IPS-18a (cell line): ENCODE data around the gene CD4.
A peak's percentile ranks its signal among the peaks of the same experiment; 100 is the strongest.

ENCODE experiments used
- H3K27ac ChIP-seq: one replicate; pipeline ENCODE4 v1.5.1; 2013; ENCODE audit warnings: low read length
- H3K27me3 ChIP-seq: one replicate; pipeline ENCODE4 v1.6.1; 2013; ENCODE audit warnings: mild to moderate bottlenecking, low read length; ENCODE audit not compliant: control insufficient read depth, insufficient read depth
- H3K36me3 ChIP-seq: one replicate; pipeline ENCODE4 v1.6.1; 2013; ENCODE audit warnings: low read depth, low read length; ENCODE audit not compliant: control insufficient read depth
- H3K4me1 ChIP-seq: one replicate; pipeline ENCODE4 v1.6.1; 2013; ENCODE audit warnings: low read depth, low read length; ENCODE audit not compliant: control insufficient read depth
- H3K4me3 ChIP-seq: one replicate; pipeline ENCODE4 v1.5.1; 2013; ENCODE audit warnings: low read length
- H3K9ac ChIP-seq: one replicate; pipeline ENCODE4 v1.6.1; 2013; ENCODE audit warnings: mild to moderate bottlenecking, low read length, moderate library complexity
- H3K9me3 ChIP-seq: one replicate; pipeline ENCODE4 v1.6.1; 2013; ENCODE audit warnings: low read depth, low read length; ENCODE audit not compliant: control insufficient read depth

CD4 gene

DNA sequence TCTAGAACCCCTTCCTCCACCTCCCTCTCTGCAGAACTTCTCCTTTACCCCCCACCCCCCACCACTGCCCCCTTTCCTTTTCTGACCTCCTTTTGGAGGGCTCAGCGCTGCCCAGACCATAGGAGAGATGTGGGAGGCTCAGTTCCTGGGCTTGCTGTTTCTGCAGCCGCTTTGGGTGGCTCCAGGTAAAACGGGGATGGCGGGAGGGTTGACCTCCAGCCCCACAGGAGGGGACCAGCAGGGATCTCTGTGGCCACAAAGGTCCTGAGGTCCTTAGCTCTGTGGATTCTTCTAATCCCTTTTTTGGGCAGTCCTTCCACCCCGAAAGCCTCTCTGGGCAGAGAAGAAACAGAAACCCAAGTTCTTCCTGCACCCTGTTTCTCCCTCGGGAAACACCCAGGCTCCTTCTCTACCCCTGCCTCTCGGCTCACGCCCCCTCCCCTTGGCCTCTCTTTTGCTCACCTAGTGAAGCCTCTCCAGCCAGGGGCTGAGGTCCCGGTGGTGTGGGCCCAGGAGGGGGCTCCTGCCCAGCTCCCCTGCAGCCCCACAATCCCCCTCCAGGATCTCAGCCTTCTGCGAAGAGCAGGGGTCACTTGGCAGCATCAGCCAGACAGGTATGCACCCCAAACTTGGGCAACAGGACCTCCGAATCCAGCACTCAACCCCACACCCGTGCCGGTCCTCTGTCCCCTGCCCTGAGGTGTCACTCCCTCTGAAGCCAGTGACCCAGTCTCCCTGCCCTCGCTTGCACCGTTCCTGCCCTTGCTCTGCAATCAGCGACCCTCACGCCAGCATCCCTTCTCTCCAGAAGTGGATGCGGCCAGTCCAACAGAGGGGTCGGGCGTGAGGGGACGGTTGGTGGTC is 16.4 kb upstream of the CD4 start:
- H3K4me1 ChIP-seq: peaks cover 20% of the 10 kb centered on the region
- no peak overlapping the region for H3K9ac ChIP-seq
- no peak overlapping the region for H3K27ac ChIP-seq
- H3K27me3 ChIP-seq: peaks cover 40% of the 10 kb centered on the region
- H3K36me3 ChIP-seq: peaks cover 11% of the 10 kb centered on the region
- H3K4me3 ChIP-seq: peak overlapping the region; percentile 38
- H3K9me3 ChIP-seq: no peaks in the 10 kb centered on the region

DNA sequence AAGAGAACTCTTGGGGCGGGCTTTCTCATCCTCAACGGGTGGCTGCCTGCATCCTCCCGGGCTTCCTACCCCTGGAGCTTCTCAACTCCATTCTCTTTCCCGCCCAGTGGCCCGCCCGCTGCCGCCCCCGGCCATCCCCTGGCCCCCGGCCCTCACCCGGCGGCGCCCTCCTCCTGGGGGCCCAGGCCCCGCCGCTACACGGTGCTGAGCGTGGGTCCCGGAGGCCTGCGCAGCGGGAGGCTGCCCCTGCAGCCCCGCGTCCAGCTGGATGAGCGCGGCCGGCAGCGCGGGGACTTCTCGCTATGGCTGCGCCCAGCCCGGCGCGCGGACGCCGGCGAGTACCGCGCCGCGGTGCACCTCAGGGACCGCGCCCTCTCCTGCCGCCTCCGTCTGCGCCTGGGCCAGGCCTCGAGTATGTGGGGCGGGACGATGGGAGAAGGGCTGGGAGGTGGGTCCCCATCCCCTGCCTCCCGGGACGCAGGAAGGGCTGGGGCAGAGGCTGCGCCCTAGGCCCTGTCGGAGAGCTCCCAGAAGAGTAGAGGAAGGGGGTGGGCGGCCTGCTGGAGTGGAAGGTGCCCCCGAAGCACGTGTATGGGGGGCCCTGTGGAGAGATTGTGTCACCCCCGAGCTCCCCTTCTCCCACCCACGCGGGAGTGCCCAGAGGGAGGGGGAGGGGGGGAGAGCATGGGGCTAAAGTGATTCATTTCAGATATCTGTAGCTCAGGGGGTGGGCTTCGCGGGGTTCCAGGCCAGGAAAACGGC is 15.6 kb upstream of the CD4 start:
- Histone ChIP-seq H3K27ac (no peak overlapping the region), H3K4me1 (peaks cover 18% of the 10 kb centered on the region), H3K9me3 (no peaks in the 10 kb centered on the region), H3K9ac (no peak overlapping the region), H3K36me3 (peaks cover 11% of the 10 kb centered on the region), H3K4me3 (peak overlapping the region; percentile 38), H3K27me3 (peaks cover 45% of the 10 kb centered on the region)

DNA sequence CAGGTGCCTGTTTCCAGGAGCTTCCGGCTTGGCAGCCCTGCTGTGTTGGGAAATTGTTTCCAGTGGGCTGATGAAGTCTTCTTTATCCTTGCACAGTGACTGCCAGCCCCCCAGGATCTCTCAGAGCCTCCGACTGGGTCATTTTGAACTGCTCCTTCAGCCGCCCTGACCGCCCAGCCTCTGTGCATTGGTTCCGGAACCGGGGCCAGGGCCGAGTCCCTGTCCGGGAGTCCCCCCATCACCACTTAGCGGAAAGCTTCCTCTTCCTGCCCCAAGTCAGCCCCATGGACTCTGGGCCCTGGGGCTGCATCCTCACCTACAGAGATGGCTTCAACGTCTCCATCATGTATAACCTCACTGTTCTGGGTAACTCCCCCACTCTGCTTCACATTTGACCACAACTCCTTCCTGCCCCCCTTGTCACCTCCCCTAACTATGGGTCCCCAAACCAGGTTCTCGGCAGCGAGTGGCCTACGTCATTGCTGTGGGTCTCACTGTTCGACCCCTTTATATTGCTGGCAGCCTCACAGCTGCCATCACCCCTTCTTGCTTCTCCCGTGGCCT is 14.7 kb upstream of the CD4 start:
- H3K4me1 ChIP-seq: peaks cover 10% of the 10 kb centered on the region
- H3K36me3 ChIP-seq: peaks cover 11% of the 10 kb centered on the region
- no peak overlapping the region for H3K27ac ChIP-seq
- H3K27me3 ChIP-seq: peaks cover 45% of the 10 kb centered on the region
- no peaks in the 10 kb centered on the region for H3K9me3 ChIP-seq
- H3K9ac ChIP-seq: no peak overlapping the region
- H3K4me3 ChIP-seq: no peak overlapping the region

DNA sequence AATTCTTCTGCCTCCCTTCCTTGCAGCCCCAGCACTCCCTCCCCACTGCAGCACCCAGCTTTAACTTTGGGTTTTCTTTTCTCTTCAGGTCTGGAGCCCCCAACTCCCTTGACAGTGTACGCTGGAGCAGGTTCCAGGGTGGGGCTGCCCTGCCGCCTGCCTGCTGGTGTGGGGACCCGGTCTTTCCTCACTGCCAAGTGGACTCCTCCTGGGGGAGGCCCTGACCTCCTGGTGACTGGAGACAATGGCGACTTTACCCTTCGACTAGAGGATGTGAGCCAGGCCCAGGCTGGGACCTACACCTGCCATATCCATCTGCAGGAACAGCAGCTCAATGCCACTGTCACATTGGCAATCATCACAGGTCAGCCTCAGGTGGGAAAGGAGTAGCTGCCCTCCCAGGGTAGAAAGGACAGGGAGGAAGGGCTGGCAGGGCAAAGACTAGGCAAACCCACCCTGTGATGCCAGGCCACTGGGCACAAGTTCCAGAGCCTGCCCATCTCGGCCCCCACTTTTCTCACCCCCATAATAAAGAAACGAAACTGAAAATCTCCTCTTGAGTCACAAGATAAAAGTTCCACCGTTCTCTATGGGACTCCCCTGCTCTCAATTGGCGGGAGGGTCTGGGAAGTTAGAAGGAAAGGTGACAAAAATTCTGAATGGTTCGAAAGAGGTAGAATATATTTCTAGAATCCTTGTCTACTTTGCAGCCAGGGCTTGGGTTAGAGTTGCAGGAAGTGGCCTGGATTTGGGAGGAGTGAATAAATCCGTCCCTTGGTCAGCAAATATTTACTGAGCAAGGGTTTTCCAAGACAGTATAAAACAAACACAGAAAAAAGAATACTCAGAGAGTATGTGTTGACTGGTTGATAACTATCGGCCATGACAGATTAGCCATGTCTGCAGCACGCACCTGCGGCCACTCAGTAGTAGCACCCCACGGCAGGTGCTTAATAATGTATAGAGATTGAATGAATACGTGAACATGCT is 13.8 kb upstream of the CD4 start:
- H3K9me3 ChIP-seq: no peaks in the 10 kb centered on the region
- no peak overlapping the region for H3K27ac ChIP-seq
- peaks cover 45% of the 10 kb centered on the region for H3K27me3 ChIP-seq
- peaks cover 9% of the 10 kb centered on the region for H3K36me3 ChIP-seq
- peaks cover 9% of the 10 kb centered on the region for H3K4me1 ChIP-seq
- H3K9ac ChIP-seq: no peak overlapping the region
- H3K4me3 ChIP-seq: no peak overlapping the region

DNA sequence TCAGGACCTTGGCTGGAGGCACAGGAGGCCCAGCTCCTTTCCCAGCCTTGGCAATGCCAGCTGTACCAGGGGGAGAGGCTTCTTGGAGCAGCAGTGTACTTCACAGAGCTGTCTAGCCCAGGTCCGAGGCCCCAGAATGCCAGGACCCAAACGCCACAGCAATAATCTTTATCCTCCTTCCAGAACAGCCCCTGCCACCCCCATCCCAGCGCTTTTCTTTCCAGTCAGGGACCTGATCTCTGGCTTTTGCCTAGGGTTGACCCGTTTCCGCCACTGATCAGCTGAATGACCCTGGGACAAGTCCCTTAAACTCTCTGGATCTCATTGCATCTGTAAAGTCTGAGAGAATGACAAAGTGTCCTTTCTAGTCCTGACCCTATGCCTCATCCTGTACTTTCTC is 11.9 kb upstream of the CD4 start:
- H3K27ac ChIP-seq: no peak overlapping the region

DNA sequence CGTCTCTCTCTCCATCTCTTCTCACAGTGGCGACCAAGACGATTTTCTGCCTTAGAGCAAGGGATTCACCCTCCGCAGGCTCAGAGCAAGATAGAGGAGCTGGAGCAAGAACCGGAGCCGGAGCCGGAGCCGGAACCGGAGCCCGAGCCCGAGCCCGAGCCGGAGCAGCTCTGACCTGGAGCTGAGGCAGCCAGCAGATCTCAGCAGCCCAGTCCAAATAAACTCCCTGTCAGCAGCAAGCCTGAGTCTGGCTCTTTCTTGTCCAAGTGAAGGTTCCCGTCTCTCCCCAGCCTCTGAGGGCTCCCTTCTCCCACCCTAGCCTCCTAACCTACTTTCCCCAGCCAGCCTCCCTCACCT is 11.1 kb upstream of the CD4 start:
- Histone ChIP-seq H3K9ac (peak overlapping the region; percentile 6), H3K36me3 (no peaks in the 10 kb centered on the region), H3K4me3 (peak overlapping the region; percentile 52), H3K9me3 (no peaks in the 10 kb centered on the region), H3K27me3 (peaks cover 37% of the 10 kb centered on the region), H3K27ac (no peak overlapping the region), H3K4me1 (peaks cover 2% of the 10 kb centered on the region)

More for the DNA sequence above, 11.9 kb upstream of the CD4 start:
- Histone ChIP-seq H3K9ac (no peak overlapping the region), H3K27me3 (peaks cover 45% of the 10 kb centered on the region), H3K36me3 (no peaks in the 10 kb centered on the region), H3K4me3 (no peak overlapping the region), H3K4me1 (peaks cover 9% of the 10 kb centered on the region), H3K9me3 (no peaks in the 10 kb centered on the region)

DNA sequence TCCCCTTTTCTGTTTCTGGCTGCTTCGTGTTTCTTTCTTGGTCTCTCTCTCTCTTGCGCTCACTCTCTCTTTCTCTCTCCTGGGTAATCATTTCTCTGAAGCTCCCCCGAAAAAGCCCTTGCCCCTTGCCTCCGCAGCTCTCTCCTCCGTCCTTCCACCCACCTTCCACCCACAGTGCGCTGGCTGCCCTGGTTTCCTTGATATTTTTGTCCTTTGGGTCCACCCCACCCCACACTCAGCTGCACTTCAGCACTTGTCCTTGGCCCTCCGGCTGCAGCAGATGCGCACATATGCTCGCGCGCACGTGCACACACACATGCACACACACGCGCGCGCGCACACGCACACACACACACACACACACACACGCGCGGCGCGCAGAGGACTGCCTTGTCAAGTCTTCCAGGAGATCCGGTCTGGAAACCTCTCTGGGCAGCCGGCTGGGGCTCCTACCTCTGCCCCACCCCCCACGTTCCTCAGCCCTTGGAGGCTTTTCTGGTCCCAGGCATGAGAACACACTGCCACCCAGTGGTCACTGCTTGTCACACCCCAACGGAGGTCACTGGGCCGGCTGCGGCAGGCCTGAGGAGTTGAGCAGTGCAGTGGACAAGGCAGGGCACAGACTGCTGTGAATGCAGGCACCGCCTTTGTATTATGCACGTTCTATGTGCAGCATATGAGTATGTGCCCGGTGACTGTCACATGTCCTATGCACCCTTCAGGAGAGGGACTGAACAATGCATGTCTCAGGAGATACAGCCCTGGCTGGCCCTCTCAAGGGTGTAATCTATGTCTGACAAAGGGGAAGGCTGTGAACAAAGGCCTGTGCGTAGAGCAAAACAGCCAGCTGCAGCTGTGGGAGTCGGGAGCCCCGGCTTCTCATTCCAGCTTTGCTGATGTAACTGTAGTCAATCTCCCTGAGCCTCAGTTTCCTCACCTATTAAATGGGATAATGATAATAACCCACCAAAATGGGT is 10.5 kb upstream of the CD4 start:
- peak overlapping the region; percentile 52 for H3K4me3 ChIP-seq
- no peak overlapping the region for H3K27ac ChIP-seq

DNA sequence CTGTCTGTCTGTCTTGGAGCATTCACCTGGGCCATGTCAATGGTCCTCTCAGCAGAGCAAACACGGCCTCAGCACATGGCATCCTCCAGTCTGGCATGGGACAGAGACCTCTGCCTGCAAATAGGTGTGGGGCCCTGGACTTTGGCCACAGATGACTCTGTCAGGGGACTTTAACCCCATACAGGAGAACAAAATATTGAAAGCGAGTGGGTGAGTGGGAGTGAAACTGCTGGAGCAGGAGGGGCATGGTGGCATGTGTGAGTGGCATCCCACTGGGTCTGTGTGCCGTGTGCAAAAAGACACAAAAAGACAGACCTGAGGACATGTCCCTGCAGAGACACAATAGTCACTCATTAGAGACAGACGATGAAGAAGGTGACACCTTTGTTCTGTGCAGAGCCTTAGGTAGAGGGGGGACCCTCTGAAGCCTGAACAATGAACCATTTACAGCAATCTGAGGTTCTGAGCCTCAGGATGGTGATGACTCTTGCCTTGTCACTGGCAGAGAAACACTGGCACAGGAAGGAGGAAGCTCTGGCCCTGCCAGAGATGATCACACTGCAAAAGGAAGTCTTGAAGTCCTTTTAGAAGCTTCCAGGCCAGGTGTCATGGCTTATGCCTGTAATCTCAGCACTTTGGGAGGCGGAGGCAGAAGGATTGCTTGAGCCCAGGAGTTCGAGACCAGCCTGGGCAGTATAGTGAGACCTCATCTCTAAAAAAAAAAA is 9.5 kb upstream of the CD4 start:
- H3K27me3 ChIP-seq: peaks cover 21% of the 10 kb centered on the region
- H3K27ac ChIP-seq: no peak overlapping the region
- no peak overlapping the region for H3K4me3 ChIP-seq
- H3K4me1 ChIP-seq: no peaks in the 10 kb centered on the region
- H3K9ac ChIP-seq: no peak overlapping the region
- H3K36me3 ChIP-seq: no peaks in the 10 kb centered on the region
- H3K9me3 ChIP-seq: no peaks in the 10 kb centered on the region

More for the DNA sequence above, 10.5 kb upstream of the CD4 start:
- Histone ChIP-seq H3K4me1 (no peaks in the 10 kb centered on the region), H3K27me3 (peaks cover 31% of the 10 kb centered on the region), H3K9ac (peak overlapping the region; percentile 6), H3K9me3 (no peaks in the 10 kb centered on the region), H3K36me3 (no peaks in the 10 kb centered on the region)

DNA sequence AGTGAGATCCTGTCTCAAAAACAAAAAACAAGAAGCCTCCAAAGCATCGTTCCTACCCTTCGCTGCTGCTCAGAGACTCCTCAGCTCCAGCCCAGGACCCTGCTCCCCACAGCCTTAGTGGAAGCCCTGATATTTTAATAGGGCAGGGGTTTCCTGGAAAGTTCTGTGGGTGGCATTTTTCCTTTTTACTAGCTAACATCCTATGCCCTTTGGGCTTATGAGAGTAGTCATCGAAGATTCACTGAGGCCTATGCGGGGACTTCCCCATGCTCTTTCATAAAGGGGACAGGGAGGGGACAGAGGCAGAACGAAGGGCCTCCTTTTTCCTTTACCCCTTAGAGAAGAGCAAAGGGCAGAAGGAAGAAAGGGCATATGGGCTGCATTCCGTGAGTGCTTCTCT is 8.8 kb upstream of the CD4 start:
- Histone ChIP-seq H3K36me3 (no peaks in the 10 kb centered on the region), H3K27ac (no peak overlapping the region), H3K9ac (no peak overlapping the region), H3K9me3 (no peaks in the 10 kb centered on the region), H3K4me1 (no peaks in the 10 kb centered on the region), H3K27me3 (peaks cover 14% of the 10 kb centered on the region), H3K4me3 (no peak overlapping the region)

DNA sequence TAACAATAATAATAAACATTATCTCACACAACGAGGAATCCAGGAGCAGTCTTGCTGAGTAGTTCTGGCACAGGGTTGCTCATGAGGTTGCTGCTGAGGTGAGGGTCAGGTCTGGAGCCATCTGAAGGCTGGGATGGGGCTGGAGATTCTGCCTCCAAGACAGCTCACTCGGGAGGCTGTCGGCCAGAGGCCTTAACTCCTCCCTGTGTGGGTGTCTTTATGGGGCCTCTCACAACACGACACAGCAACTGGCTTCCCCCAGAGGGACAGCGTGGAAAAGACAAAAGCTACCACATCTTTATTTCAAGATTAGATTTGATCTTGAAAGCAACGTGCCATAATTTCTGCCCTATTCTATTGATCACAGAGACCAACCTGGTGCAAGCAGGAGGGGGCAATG is 7.2 kb upstream of the CD4 start:
- no peaks in the 10 kb centered on the region for H3K9me3 ChIP-seq
- no peak overlapping the region for H3K27ac ChIP-seq
- H3K36me3 ChIP-seq: no peaks in the 10 kb centered on the region
- H3K27me3 ChIP-seq: peaks cover 14% of the 10 kb centered on the region
- H3K9ac ChIP-seq: no peak overlapping the region
- no peak overlapping the region for H3K4me3 ChIP-seq
- H3K4me1 ChIP-seq: peaks cover 6% of the 10 kb centered on the region
